ENCODE measurements around the gene INCA1. TPM values are rescaled to one million over a fixed set of nuclear protein-coding genes. Genes with fewer than 3 reads are reported as not detected.

The INCA1 gene
- total and polyA plus RNA-seq, 3 experiments from 2014 or later: 0.18 to 0.58 (median 0.37) TPM

- H3K9me3 Mint-ChIP-seq: no peaks in the 10 kb centered on the region
- Histone ChIP-seq H3K27me3 (ENCODE audit: insufficient read depth, low read length, poor library complexity, severe bottlenecking) (no peaks in the 10 kb centered on the region), H3K4me3 (ENCODE audit: low read length) (no peak overlapping the region), H3K9me3 (ENCODE audit: low read length) (no peaks in the 10 kb centered on the region), H3K4me1 (ENCODE audit: insufficient read depth, low read length) (peaks cover 11% of the 10 kb centered on the region), H3K36me3 (ENCODE audit: insufficient read depth, low read length) (peaks cover 44% of the 10 kb centered on the region), H3K27ac (ENCODE audit: low read depth, low read length) (no peak overlapping the region)
- peak overlapping the region in 1 of 7 donors; percentile 48 for H3K4me3 Mint-ChIP-seq
- H3K36me3 Mint-ChIP-seq: peaks cover 5 to 81% (median 19%) of the 10 kb centered on the region in 3 donors
- peak overlapping the region in 1 of 8 donors; percentile 81 for H3K27ac Mint-ChIP-seq
- peaks cover 10 to 15% (median 13%) of the 10 kb centered on the region in 3 donors for H3K4me1 Mint-ChIP-seq
- H3K27me3 Mint-ChIP-seq: no peaks in the 10 kb centered on the region
- DNase-seq: no peak
- POLR2A ChIA-PET: no interaction called here
- CTCF ChIA-PET: interaction anchor here (1.1 to 3.1 kb wide), 5 partner anchors 11 to 84 kb away, joined by 3 to 19 read pairs (median 4); no protein-coding TSS in a partner anchor
Measured at GRCh38 chr17:4978726-4979125, 18.6 kb downstream of the INCA1 start.

GRCh38 chr17:4974115-4974670 is 23.1 kb downstream of the INCA1 start:
- peaks cover 3% of the 10 kb centered on the region for H3K4me1 ChIP-seq (ENCODE audit: insufficient read depth, low read length)
- no peaks in the 10 kb centered on the region for H3K27me3 ChIP-seq (ENCODE audit: insufficient read depth, low read length, poor library complexity, severe bottlenecking)
- no peak overlapping the region for H3K4me3 ChIP-seq (ENCODE audit: low read length)
- Mint-ChIP-seq H3K9me3 (no peaks in the 10 kb centered on the region), H3K4me3 (no peak overlapping the region), H3K36me3 (peaks cover 0 to 83% (median 13%) of the 10 kb centered on the region in 3 donors), H3K4me1 (peaks cover 4 to 10% (median 8%) of the 10 kb centered on the region in 3 donors), H3K27me3 (no peaks in the 10 kb centered on the region), H3K27ac (peak overlapping the region in 4 of 8 donors; percentile 1 to 70 (median 62))
- CTCF ChIA-PET: interaction anchor here (0.9 kb wide), 1 partner anchor 89 kb away, joined by 3 read pairs; no protein-coding TSS in a partner anchor
- H3K9me3 ChIP-seq (ENCODE audit: low read length): no peaks in the 10 kb centered on the region
- no peak for DNase-seq
- H3K36me3 ChIP-seq (ENCODE audit: insufficient read depth, low read length): peaks cover 43% of the 10 kb centered on the region
- H3K27ac ChIP-seq (ENCODE audit: low read depth, low read length): no peak overlapping the region
- POLR2A ChIA-PET: no interaction called here

GRCh38 chr17:4973256-4974114 is 23.8 kb downstream of the INCA1 start:
- ChIA-PET CTCF (interaction anchor here (0.9 kb wide), 1 partner anchor 64 kb away, joined by 3 read pairs; no protein-coding TSS in a partner anchor), POLR2A (no interaction called here)
- peaks cover 10% of the 10 kb centered on the region for H3K4me1 ChIP-seq (ENCODE audit: insufficient read depth, low read length)
- peaks cover 0 to 82% (median 13%) of the 10 kb centered on the region in 3 donors for H3K36me3 Mint-ChIP-seq
- no peak overlapping the region for H3K4me3 ChIP-seq (ENCODE audit: low read length)
- H3K27me3 Mint-ChIP-seq: no peaks in the 10 kb centered on the region
- no peaks in the 10 kb centered on the region for H3K27me3 ChIP-seq (ENCODE audit: insufficient read depth, low read length, poor library complexity, severe bottlenecking)
- H3K36me3 ChIP-seq (ENCODE audit: insufficient read depth, low read length): peaks cover 38% of the 10 kb centered on the region
- DNase-seq: no peak
- H3K9me3 ChIP-seq (ENCODE audit: low read length): no peaks in the 10 kb centered on the region
- no peaks in the 10 kb centered on the region for H3K9me3 Mint-ChIP-seq
- no peak overlapping the region for H3K27ac ChIP-seq (ENCODE audit: low read depth, low read length)
- peaks cover 4 to 10% (median 8%) of the 10 kb centered on the region in 3 donors for H3K4me1 Mint-ChIP-seq
- H3K27ac Mint-ChIP-seq: peak overlapping the region in 5 of 8 donors; percentile 16 to 52 (median 30)
- no peak overlapping the region for H3K4me3 Mint-ChIP-seq

- no peak overlapping the region for H3K4me3 Mint-ChIP-seq
- H3K9me3 ChIP-seq (ENCODE audit: low read length): no peaks in the 10 kb centered on the region
- CTCF ChIA-PET: interaction anchor here (0.9 kb wide), 1 partner anchor 63 kb away, joined by 3 read pairs; no protein-coding TSS in a partner anchor
- H3K27ac ChIP-seq (ENCODE audit: low read depth, low read length): no peak overlapping the region
- no peaks in the 10 kb centered on the region for H3K9me3 Mint-ChIP-seq
- peaks cover 12% of the 10 kb centered on the region for H3K4me1 ChIP-seq (ENCODE audit: insufficient read depth, low read length)
- H3K4me1 Mint-ChIP-seq: peaks cover 4 to 10% (median 8%) of the 10 kb centered on the region in 3 donors
- no peak for DNase-seq
- H3K4me3 ChIP-seq (ENCODE audit: low read length): no peak overlapping the region
- H3K27me3 Mint-ChIP-seq: no peaks in the 10 kb centered on the region
- POLR2A ChIA-PET: no interaction called here
- peak overlapping the region in 4 of 8 donors; percentile 16 to 52 (median 28) for H3K27ac Mint-ChIP-seq
- H3K36me3 Mint-ChIP-seq: peaks cover 0 to 75% (median 13%) of the 10 kb centered on the region in 3 donors
- H3K27me3 ChIP-seq (ENCODE audit: insufficient read depth, low read length, poor library complexity, severe bottlenecking): no peaks in the 10 kb centered on the region
- peaks cover 31% of the 10 kb centered on the region for H3K36me3 ChIP-seq (ENCODE audit: insufficient read depth, low read length)
Measured at GRCh38 chr17:4972752-4973151, 24.6 kb downstream of the INCA1 start.

GRCh38 chr17:4972322-4972721 is 25.0 kb downstream of the INCA1 start:
- Histone ChIP-seq H3K27ac (ENCODE audit: low read depth, low read length) (no peak overlapping the region), H3K4me3 (ENCODE audit: low read length) (no peak overlapping the region), H3K27me3 (ENCODE audit: insufficient read depth, low read length, poor library complexity, severe bottlenecking) (no peaks in the 10 kb centered on the region), H3K36me3 (ENCODE audit: insufficient read depth, low read length) (peaks cover 26% of the 10 kb centered on the region), H3K9me3 (ENCODE audit: low read length) (no peaks in the 10 kb centered on the region), H3K4me1 (ENCODE audit: insufficient read depth, low read length) (peaks cover 12% of the 10 kb centered on the region)
- DNase-seq: no peak
- Mint-ChIP-seq H3K9me3 (no peaks in the 10 kb centered on the region), H3K27me3 (no peaks in the 10 kb centered on the region), H3K27ac (peak overlapping the region in 2 of 8 donors; percentile 18 to 94), H3K4me1 (peaks cover 4 to 10% (median 8%) of the 10 kb centered on the region in 3 donors), H3K4me3 (no peak overlapping the region), H3K36me3 (peaks cover 0 to 70% (median 13%) of the 10 kb centered on the region in 3 donors)
- ChIA-PET CTCF (no interaction called here), POLR2A (interaction anchor here (0.7 kb wide), 1 partner anchor 21 kb away, joined by 3 read pairs; the partner anchor contains the start of gene ENO3)

GRCh38 chr17:4971826-4972225 is 25.5 kb downstream of the INCA1 start:
- Mint-ChIP-seq H3K27me3 (no peaks in the 10 kb centered on the region), H3K4me3 (no peak overlapping the region), H3K27ac (peak overlapping the region in 3 of 8 donors; percentile 18 to 71 (median 57)), H3K4me1 (peaks cover 4 to 10% (median 8%) of the 10 kb centered on the region in 3 donors), H3K36me3 (peaks cover 0 to 65% (median 11%) of the 10 kb centered on the region in 3 donors), H3K9me3 (no peaks in the 10 kb centered on the region)
- no peak for DNase-seq
- Histone ChIP-seq H3K36me3 (ENCODE audit: insufficient read depth, low read length) (peaks cover 21% of the 10 kb centered on the region), H3K4me1 (ENCODE audit: insufficient read depth, low read length) (peaks cover 12% of the 10 kb centered on the region), H3K9me3 (ENCODE audit: low read length) (no peaks in the 10 kb centered on the region), H3K4me3 (ENCODE audit: low read length) (no peak overlapping the region), H3K27me3 (ENCODE audit: insufficient read depth, low read length, poor library complexity, severe bottlenecking) (no peaks in the 10 kb centered on the region), H3K27ac (ENCODE audit: low read depth, low read length) (no peak overlapping the region)
- CTCF ChIA-PET: interaction anchor here (1.3 to 1.9 kb wide), 3 partner anchors 9 to 91 kb away, joined by 3 to 13 read pairs (median 4); no protein-coding TSS in a partner anchor
- POLR2A ChIA-PET: interaction anchor here (0.7 kb wide), 1 partner anchor 21 kb away, joined by 3 read pairs; the partner anchor contains the start of gene ENO3

GRCh38 chr17:4970273-4970672 is 27.0 kb downstream of the INCA1 start:
- ChIA-PET CTCF (interaction anchor here (0.8 to 5.1 kb wide), 8 partner anchors 10 to 260 kb away, joined by 3 to 34 read pairs (median 4); partner anchors contain the start of genes ARRB2, CHRNE, RNF167 and SLC25A11), POLR2A (no interaction called here)
- Mint-ChIP-seq H3K36me3 (peaks cover 0 to 62% (median 10%) of the 10 kb centered on the region in 3 donors), H3K9me3 (no peaks in the 10 kb centered on the region), H3K27ac (peak overlapping the region in 6 of 8 donors; percentile 22 to 94 (median 76)), H3K27me3 (no peaks in the 10 kb centered on the region), H3K4me1 (peaks cover 14 to 18% (median 17%) of the 10 kb centered on the region in 3 donors), H3K4me3 (peak overlapping the region in 3 of 7 donors; percentile 48 to 63 (median 48))
- no peaks in the 10 kb centered on the region for H3K9me3 ChIP-seq (ENCODE audit: low read length)
- peaks cover 19% of the 10 kb centered on the region for H3K36me3 ChIP-seq (ENCODE audit: insufficient read depth, low read length)
- no peaks in the 10 kb centered on the region for H3K27me3 ChIP-seq (ENCODE audit: insufficient read depth, low read length, poor library complexity, severe bottlenecking)
- peaks cover 20% of the 10 kb centered on the region for H3K4me1 ChIP-seq (ENCODE audit: insufficient read depth, low read length)
- no peak overlapping the region for H3K4me3 ChIP-seq (ENCODE audit: low read length)
- H3K27ac ChIP-seq (ENCODE audit: low read depth, low read length): no peak overlapping the region
- no peak for DNase-seq
